ENCODE data around the gene MYPOP. TPM values are rescaled to one million over a fixed set of nuclear protein-coding genes. Genes with fewer than 3 reads are reported as not detected.

The MYPOP gene
- total RNA-seq, 1 donor from 2014 or later: 1.6 TPM

DNA sequence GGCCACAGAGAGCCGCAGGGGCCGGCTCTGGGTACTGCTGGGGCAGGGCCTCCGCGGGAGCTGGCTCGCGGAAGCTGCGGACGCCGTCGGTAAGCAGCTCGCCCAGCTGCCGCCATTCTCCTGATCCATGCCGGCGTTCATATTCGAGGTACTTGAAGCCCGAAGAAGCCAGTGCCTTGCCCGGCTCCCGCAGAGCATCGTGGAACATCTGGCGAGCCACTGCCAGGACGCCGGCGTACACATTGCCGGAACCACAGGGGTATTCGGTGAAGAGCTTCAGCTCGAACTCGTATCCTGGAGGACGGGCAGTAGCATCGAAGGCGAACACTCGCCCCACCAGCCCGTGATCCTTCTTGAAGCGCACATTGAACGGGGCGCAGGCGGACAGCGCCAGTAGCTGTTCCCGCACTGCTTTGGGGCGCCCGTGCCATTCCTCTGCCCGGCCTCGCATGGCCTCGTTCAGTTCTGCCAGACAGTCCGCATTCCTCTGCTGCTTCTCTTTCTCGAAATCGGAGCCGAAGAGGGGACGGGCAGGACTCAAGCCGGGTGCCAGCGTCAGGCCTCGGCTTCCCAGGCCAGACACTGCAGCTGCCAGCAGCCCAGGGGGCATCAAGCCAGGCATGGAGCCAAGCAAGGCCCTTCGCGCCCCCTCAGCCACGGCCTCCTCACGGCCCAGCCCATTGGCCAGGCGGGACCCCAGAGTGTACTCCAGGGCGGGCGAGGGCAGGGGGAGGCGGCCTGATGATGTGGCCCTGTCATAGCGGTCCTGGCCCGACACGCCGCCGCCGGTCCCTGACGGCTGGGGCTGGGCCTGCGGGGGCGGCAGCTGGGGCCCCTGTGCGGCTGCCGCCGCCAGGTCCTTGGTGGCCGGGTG, 17.5 kb downstream of the MYPOP start:
- peaks cover 7 to 9% of the 10 kb centered on the region in 2 donors for H3K36me3 ChIP-seq
- no peak for TF ChIP-seq CTCF (IDR thresholded peaks at IDR 0.05)
- peak overlapping the region; percentile 71 to 95 for H3K4me3 ChIP-seq
- no peaks in the 10 kb centered on the region for H3K27me3 ChIP-seq
- peak overlapping the region; percentile 87 to 88 for H3K27ac ChIP-seq
- intact Hi-C loops (cut with DNase I): no loop called here
- H3K4me1 ChIP-seq: peaks cover 22 to 37% of the 10 kb centered on the region in 2 donors
- no peaks in the 10 kb centered on the region for H3K9me3 ChIP-seq
- no peak for DNase-seq (ENCODE audit: low spot score in 2 of 2)

GRCh38 chr19:45883881-45884681, 18.3 kb downstream of the MYPOP start:
- DNase-seq (ENCODE audit: low spot score in 2 of 2): no peak
- Histone ChIP-seq H3K27ac (no peak overlapping the region), H3K27me3 (no peaks in the 10 kb centered on the region), H3K4me1 (peaks cover 22 to 37% of the 10 kb centered on the region in 2 donors), H3K9me3 (no peaks in the 10 kb centered on the region), H3K4me3 (peak overlapping the region; percentile 40 to 71), H3K36me3 (peaks cover 7 to 9% of the 10 kb centered on the region in 2 donors)
- no peak for TF ChIP-seq CTCF (IDR thresholded peaks at IDR 0.05)
- intact Hi-C loops (cut with DNase I): no loop called here

DNA sequence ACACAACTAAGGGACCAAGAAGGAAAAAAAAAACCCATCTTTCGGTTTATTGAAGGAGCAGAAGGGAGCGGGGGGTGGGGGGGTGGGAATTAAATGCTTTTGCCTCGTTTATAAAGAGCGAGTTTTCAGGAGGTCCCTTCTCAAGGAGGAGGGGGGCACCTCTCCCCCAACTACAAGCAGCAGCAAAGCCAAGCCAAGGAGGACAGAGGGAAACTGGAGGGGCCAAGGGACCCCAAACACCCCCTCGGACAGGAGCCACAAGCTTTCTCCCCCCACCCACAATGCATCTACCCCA, 18.9 kb downstream of the MYPOP start:
- no peak for DNase-seq (ENCODE audit: low spot score in 2 of 2)
- Histone ChIP-seq H3K27ac (no peak overlapping the region), H3K9me3 (no peaks in the 10 kb centered on the region), H3K4me1 (peaks cover 22 to 37% of the 10 kb centered on the region in 2 donors), H3K36me3 (peaks cover 7 to 9% of the 10 kb centered on the region in 2 donors), H3K4me3 (peak overlapping the region; percentile 40 to 71), H3K27me3 (no peaks in the 10 kb centered on the region)
- intact Hi-C loops (cut with DNase I): no loop called here
- TF ChIP-seq CTCF (IDR thresholded peaks at IDR 0.05): peak in 1 of 3 experiments; percentile 13

GRCh38 chr19:45882652-45883585, 19.5 kb downstream of the MYPOP start:
- Histone ChIP-seq H3K9me3 (no peaks in the 10 kb centered on the region), H3K4me1 (peaks cover 22 to 37% of the 10 kb centered on the region in 2 donors), H3K27ac (no peak overlapping the region), H3K27me3 (no peaks in the 10 kb centered on the region), H3K36me3 (peaks cover 7 to 9% of the 10 kb centered on the region in 2 donors), H3K4me3 (peak overlapping the region; percentile 40 to 71)
- TF ChIP-seq CTCF (IDR thresholded peaks at IDR 0.05): peak; percentile 77 to 93 (median 90)
- intact Hi-C loops (cut with DNase I): no loop called here
- DNase-seq (ENCODE audit: low spot score in 2 of 2): peak in 1 of 2 donors; percentile 87

GRCh38 chr19:45881909-45882528, 20.4 kb downstream of the MYPOP start:
- DNase-seq (ENCODE audit: low spot score in 2 of 2): no peak
- Histone ChIP-seq H3K4me1 (peaks cover 22 to 35% of the 10 kb centered on the region in 2 donors), H3K9me3 (no peaks in the 10 kb centered on the region), H3K4me3 (no peak overlapping the region), H3K27me3 (no peaks in the 10 kb centered on the region), H3K36me3 (peaks cover 7 to 9% of the 10 kb centered on the region in 2 donors), H3K27ac (no peak overlapping the region)
- intact Hi-C loops (cut with DNase I): no loop called here
- no peak for TF ChIP-seq CTCF (IDR thresholded peaks at IDR 0.05)
